ENCODE measurements around the gene ASB3.
"Not testable (repeated sequence)": the region's sequence is repeated elsewhere in the genome, so short reads cannot be mapped to it uniquely, and the experiment has no call there.

The ASB3 gene

GRCh38 chr2:53786705-53787613 is at the start of gene ASB3, which contains the start of gene ERLEC1:
Gene ASB3, minus strand, starts transcription at chr2:53786953. Its CDS starts 21,381 bp downstream, at chr2:53765572.
Gene ERLEC1, plus strand, starts transcription at chr2:53787044. Its CDS starts 167 bp downstream, at chr2:53787211.
- peak; percentile 94 for DNase-seq (ENCODE audit: low spot score)

GRCh38 chr2:53829980-53830290 is 43.2 kb upstream of the ASB3 start:
- DNase-seq (ENCODE audit: low spot score) = not testable (repeated sequence)

- no peak for DNase-seq (ENCODE audit: low spot score)
These were observed 42.7 kb upstream of the ASB3 start for GRCh38 chr2:53829273-53829979.

GRCh38 chr2:53828331-53828730 is 41.6 kb upstream of the ASB3 start:
- no peak for DNase-seq (ENCODE audit: low spot score)

- DNase-seq (ENCODE audit: low spot score) = no peak
These were observed 40.8 kb upstream of the ASB3 start for GRCh38 chr2:53827398-53828175.

DNA sequence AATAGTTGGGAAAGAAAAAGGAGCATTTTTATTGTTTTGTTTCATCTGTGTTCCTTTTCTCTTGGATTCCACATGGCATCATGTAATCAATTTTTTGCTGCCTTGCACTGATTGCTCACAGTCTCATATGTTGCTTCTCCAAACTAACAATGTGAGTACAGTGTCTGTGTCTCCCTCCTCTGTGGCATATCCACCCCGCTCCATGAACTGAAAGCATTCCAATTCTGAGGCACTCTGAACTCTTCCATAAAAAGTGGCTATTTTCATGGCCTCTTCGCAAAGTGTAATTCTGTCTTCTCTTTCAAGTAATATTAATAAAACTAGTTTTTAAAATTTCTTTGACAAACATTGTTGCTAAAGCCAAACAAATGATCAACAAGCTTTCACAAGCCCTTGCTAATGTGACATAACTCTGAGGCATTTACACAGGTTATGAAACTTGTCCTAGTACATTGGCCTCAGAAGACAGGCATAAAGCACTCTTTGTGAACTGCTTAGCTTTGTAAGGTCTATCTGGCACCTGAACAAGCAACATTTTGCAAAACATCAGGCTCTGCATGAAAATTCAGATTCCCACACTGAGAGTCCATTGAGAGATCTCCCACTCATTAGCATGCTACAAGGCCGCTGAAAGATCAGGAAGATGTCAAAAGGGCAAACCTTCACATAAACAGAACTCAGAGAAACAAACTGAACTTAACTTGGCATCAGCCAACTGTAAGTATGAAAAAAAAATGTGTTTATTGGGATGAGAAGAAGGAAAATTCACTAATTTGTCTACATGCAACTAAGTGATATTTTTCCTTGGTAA is 40.0 kb upstream of the ASB3 start:
- no peak for DNase-seq (ENCODE audit: low spot score)

DNA sequence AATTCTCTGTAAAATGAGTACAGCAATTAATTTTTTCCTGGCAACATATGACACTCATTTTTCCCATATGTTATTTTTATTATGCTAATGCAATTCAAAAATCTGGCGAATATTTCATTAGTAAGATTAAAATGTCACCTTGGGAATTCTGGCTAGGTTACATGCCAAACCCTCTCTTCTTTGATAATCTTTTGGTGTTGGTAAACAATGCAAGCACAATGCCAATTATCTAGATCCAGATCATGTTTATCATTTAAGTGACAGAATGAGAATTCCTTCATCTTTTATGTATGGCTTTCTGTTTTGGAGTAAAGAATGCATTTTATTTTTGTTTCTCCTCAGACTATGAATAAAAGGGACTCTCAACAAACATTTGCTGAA is 39.3 kb upstream of the ASB3 start:
- no peak for DNase-seq (ENCODE audit: low spot score)

DNA sequence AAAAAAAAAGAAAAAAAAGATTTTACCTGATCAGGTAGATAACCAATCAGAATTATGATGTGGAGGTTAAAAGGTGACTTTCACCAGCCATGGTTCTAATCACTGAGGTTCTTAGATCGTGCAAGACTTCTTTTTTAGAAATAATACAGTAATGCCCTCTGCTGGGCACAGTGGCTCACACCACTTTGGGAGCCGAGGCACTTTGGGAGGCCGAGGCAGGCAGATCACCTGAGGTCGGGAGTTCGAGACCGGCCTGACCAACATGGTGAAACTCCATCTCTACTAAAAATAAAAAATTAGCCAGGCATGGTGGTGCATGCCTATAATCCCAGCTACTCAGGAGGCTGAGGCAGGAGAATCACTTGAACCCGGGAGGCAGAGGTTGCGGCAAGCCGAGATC is 36.9 kb upstream of the ASB3 start:
- DNase-seq (ENCODE audit: low spot score) = peak; percentile 52

DNA sequence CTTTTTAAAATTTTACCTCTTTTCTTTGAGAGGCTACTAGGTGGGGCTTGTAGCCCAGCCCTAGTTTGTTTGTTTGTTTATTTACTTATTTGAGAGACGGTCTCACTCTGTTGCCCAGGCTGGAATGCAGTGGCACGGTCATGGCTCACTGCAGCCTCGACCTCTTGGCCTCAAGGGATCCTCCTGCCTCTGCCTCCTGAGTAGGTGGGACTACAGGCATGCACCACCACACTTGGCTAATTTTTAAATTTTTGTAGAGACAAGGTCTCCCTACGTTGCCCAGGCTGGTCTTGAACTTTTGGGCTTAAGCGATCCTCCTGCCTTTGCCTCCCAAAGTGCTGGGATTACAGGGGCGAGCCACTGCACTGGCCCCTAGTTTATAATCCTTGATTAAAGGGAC is 35.1 kb upstream of the ASB3 start:
- no peak for DNase-seq (ENCODE audit: low spot score)

DNA sequence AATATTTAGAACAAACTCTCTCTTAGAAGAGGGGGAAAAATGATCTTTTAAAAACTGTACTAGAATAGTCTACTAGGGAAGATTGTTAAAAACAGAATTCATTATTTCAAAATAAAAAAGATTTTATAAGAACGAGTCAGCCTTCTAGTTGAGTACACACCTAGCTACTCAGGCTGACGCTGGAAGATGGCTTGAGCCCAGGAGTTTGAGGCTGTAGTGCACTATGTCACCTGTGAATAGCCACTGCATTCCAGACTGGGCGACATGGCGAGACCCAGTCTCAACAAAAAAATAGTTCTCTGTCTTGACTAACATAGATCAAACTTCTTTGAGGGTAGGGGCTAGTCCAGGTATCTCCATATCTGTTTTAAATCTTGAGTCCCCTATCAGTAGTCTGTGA is 34.0 kb upstream of the ASB3 start:
- DNase-seq (ENCODE audit: low spot score) = no peak

DNA sequence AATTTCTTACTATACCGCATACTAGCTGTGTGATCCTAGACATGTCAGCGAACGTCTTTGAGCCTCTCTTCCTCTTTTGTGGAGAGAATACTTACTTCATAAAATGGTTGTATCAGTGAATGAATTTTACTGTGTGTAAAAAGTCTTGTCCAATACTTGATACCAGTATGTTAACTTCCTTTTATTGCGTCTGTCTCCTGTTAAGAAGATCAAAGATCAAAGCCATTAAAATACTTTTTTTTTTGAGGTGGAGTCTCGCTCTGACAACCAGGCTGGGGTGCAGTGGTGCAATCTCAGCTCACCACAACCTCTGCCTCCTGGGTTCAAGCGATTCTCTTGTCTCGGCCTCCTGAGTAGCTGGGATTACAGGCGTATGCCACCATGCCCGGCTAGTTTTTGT is 33.3 kb upstream of the ASB3 start:
- DNase-seq (ENCODE audit: low spot score) = no peak

GRCh38 chr2:53819634-53820033 is 32.9 kb upstream of the ASB3 start:
- no peak for DNase-seq (ENCODE audit: low spot score)

GRCh38 chr2:53818854-53819435 is 32.2 kb upstream of the ASB3 start:
- DNase-seq (ENCODE audit: low spot score) = no peak

DNA sequence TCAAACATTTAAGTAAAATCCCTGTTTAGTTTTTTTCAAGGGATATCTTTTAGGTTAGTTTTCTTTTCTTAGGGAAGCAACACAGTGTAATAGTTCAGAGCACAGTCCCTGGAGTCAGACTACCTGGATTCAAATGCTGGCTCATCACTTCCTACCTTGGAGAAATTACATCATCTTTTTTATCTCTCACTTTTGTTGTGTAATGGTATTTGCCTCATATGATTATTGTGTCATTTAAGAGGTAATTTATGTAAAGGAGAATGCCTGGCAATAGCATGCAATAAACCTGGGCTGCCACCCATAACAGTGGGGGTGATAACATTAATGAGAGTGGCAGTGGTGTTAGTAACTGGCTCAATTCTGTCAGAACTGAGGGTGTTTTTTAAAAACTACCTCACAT is 26.4 kb upstream of the ASB3 start:
- DNase-seq (ENCODE audit: low spot score) = no peak

GRCh38 chr2:53811601-53812000 is 24.8 kb upstream of the ASB3 start:
- no peak for DNase-seq (ENCODE audit: low spot score)

- no peak for DNase-seq (ENCODE audit: low spot score)
These were observed 15.9 kb upstream of the ASB3 start for GRCh38 chr2:53802617-53803151.

- DNase-seq (ENCODE audit: low spot score) = no peak
These were observed 14.8 kb upstream of the ASB3 start for GRCh38 chr2:53801547-53801946.

DNA sequence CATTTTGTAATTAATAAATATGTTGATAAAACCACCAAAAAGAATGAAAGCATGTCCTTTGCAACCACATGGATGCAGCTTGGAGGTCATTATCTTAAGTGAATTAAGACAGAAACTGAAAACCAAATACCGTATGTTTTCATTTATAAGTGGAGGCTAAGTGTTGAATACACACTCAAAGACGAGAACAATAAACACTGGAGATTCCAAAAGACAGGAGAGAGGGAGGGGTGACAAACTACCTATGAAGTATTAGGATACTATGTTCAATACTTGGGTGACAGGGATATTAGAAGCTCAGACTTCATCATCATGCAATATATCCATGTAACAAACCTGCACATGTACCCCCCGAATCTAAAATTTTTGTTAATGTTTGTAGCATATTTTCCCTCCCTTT is 7.1 kb upstream of the ASB3 start:
- DNase-seq (ENCODE audit: low spot score) = no peak

- DNase-seq (ENCODE audit: low spot score) = no peak
These were observed 6.5 kb upstream of the ASB3 start for GRCh38 chr2:53793261-53793660.

GRCh38 chr2:53787614-53788289 is 999 bp upstream of the ASB3 start:
- DNase-seq (ENCODE audit: low spot score) = peak; percentile 53

DNA sequence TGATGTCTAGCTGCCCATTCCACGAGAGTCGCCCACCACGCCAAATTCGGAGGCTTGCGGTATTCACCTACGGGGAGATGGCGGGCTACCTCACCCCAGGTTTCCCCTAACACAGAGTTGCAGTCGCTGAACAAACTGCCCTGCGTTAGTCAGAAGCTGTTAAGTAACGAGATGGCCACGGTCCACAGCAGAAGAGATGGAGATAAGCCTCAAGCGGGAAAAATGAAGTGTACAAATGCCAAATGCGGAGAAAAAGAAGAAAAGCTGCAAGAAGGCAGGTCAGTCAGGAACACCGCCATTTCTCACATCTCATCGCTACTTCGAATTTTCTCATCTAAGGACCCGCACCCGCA is 425 bp downstream of the ASB3 start:
- peak; percentile 66 for DNase-seq (ENCODE audit: low spot score)
